OCI-LY7 (cell line): ENCODE measurements around the gene LCN6. TPM values are rescaled to one million over a fixed set of nuclear protein-coding genes. Genes with fewer than 3 reads are reported as not detected.

ENCODE experiments used
- BruUV-seq: library from RNA; stranded (reverse); fragments of 400-500 nt; replicated peaks from 2 replicates; lab custom pipeline; 2021; lab: Mats Ljungman, UMichigan
- CTCF ChIA-PET: fragments of 300-600 bp; sonication (Branson Sonifier 250); formaldehyde crosslinking; loops from one replicate; lab custom pipeline; 2022; ENCODE audit warnings: antibody characterized with exemption; ENCODE audit not compliant: unreplicated experiment; lab: Charles Lee
- POLR2A ChIA-PET: fragments of 300-600 bp; sonication (Branson Sonifier 250); formaldehyde crosslinking; loops from one replicate; lab custom pipeline; 2022; ENCODE audit warnings: antibody characterized with exemption; lab: Charles Lee
- DNase-seq: peaks from one replicate; pipeline ENCODE4 v3.0.0-alpha.2; 2015; ENCODE audit warnings: low spot score
- H2AFZ ChIP-seq: fragments of 200-600 bp; sonication (generic), shearing (Covaris generic); 2 replicates; pipeline ENCODE4 v1.6.1; 2014; ENCODE audit warnings: mild to moderate bottlenecking, antibody characterized with exemption, low read length, moderate library complexity
- H3K27ac ChIP-seq: fragments of 200-600 bp; sonication (generic); 2 replicates; pipeline ENCODE4 v1.5.1; 2014; ENCODE audit warnings: mixed run types, low read depth, mild to moderate bottlenecking, moderate library complexity, low read length, inconsistent platforms; ENCODE audit not compliant: poor library complexity, severe bottlenecking
- H3K36me3 ChIP-seq: fragments of 200-600 bp; sonication (generic); 2 replicates; pipeline ENCODE4 v1.6.1; 2014; ENCODE audit warnings: mild to moderate bottlenecking, antibody characterized with exemption, low read length, moderate library complexity, mixed read lengths; ENCODE audit not compliant: insufficient read depth
- H3K4me1 ChIP-seq: fragments of 200-600 bp; sonication (generic); 2 replicates; pipeline ENCODE4 v1.5.1; 2014; ENCODE audit warnings: mild to moderate bottlenecking, low read length; ENCODE audit not compliant: insufficient read depth, poor library complexity, severe bottlenecking
- H3K4me2 ChIP-seq: fragments of 200-600 bp; sonication (generic); 2 replicates; pipeline ENCODE4 v1.6.1; 2014; ENCODE audit warnings: mild to moderate bottlenecking, low read length
- H3K4me3 ChIP-seq: fragments of 200-600 bp; sonication (generic); 2 replicates; pipeline ENCODE4 v1.5.1; 2014; ENCODE audit warnings: mild to moderate bottlenecking, low read depth, low read length; ENCODE audit not compliant: poor library complexity, severe bottlenecking
- H3K79me2 ChIP-seq: fragments of 200-600 bp; sonication (generic); 2 replicates; pipeline ENCODE4 v1.6.1; 2016; ENCODE audit warnings: low read depth, mild to moderate bottlenecking, low read length, moderate library complexity, mixed read lengths; ENCODE audit not compliant: insufficient read depth
- H3K9me2 ChIP-seq: fragments of 200-600 bp; sonication (generic); 2 replicates; pipeline ENCODE4 v1.6.1; 2016; ENCODE audit warnings: mild to moderate bottlenecking, low read length, mixed read lengths; ENCODE audit not compliant: insufficient read depth
- H3K9me3 ChIP-seq: fragments of 200-600 bp; sonication (generic); 2 replicates; pipeline ENCODE4 v1.6.1; 2014; ENCODE audit warnings: mild to moderate bottlenecking, mixed run types, low read length, mixed read lengths
- H4K20me1 ChIP-seq: fragments of 200-600 bp; sonication (generic); 2 replicates; pipeline ENCODE4 v1.6.1; 2014; ENCODE audit warnings: mild to moderate bottlenecking, antibody characterized with exemption, low read length, moderate library complexity, mixed read lengths; ENCODE audit not compliant: insufficient read depth
- CTCF ChIP-seq: fragments of 200-600 bp; sonication (generic); conservative IDR thresholded peaks from 2 replicates; pipeline ENCODE4 v1.5.1; 2014; ENCODE audit warnings: mild to moderate bottlenecking, antibody characterized with exemption, low read length, moderate library complexity, mixed read lengths
- EZH2phosphoT487 ChIP-seq: fragments of 200-600 bp; sonication (generic); IDR thresholded peaks from 2 replicates; pipeline ENCODE4 v1.6.1; 2018; ENCODE audit warnings: low read depth, borderline replicate concordance, mild to moderate bottlenecking, mixed run types, antibody characterized with exemption, low read length, moderate library complexity, mixed read lengths
- intact Hi-C: fragments of 100-400 bp; cut with micrococcal nuclease; formaldehyde crosslinking; loops from one replicate; pipeline ENCODE4 v1.10.0; 2022; ENCODE audit not compliant: unreplicated experiment
- total RNA-seq, 2 experiments: library from RNA; depleted of rRNA in 1 of 2; stranded (reverse); fragments of >200 nt in 1 of 2; shearing (Covaris generic) in 1 of 2; gene quantifications; 2 replicates each; pipeline ENCODE4 v1.2.3, GENCODE V29; 2014 to 2022

Gene LCN6
- total RNA-seq, 2 experiments from 2014 or later: not detected

DNA sequence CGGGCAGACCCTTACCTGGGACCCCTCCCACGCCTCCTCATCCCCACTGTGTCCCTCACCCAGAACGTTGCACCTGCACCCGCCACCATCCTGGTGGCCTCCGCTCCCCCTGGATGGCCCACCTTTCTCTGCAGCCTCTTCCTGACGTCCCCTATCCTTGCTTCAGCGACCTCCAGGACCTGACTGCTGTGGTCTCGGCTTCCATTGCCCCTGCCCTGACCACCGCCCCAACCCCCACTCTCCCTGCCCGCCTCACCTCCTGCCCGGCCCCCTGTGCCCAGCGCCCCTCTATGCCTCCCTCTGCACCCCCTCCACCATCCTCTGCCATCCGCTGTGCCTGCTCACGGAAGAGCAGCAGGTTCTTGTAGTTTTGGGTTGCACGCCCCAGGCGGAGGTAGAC, 7.8 kb downstream of the LCN6 start:
- BruUV-seq: no TSS peak
- peaks cover 6% of the 10 kb centered on the region for H3K4me1 ChIP-seq
- ChIA-PET CTCF (no interaction called here), POLR2A (no interaction called here)
- H3K27ac ChIP-seq: no peak overlapping the region
- no peak for TF ChIP-seq EZH2phosphoT487
- no peak for TF ChIP-seq CTCF
- H3K9me3 ChIP-seq: no peaks in the 10 kb centered on the region
- intact Hi-C loops: no loop called here
- H3K4me3 ChIP-seq: no peak overlapping the region
- no peak overlapping the region for H3K4me2 ChIP-seq
- no peaks in the 10 kb centered on the region for H4K20me1 ChIP-seq
- no peaks in the 10 kb centered on the region for H3K79me2 ChIP-seq
- H2AFZ ChIP-seq: no peak overlapping the region
- no peaks in the 10 kb centered on the region for H3K36me3 ChIP-seq
- DNase-seq: no peak
- no peaks in the 10 kb centered on the region for H3K9me2 ChIP-seq

DNA sequence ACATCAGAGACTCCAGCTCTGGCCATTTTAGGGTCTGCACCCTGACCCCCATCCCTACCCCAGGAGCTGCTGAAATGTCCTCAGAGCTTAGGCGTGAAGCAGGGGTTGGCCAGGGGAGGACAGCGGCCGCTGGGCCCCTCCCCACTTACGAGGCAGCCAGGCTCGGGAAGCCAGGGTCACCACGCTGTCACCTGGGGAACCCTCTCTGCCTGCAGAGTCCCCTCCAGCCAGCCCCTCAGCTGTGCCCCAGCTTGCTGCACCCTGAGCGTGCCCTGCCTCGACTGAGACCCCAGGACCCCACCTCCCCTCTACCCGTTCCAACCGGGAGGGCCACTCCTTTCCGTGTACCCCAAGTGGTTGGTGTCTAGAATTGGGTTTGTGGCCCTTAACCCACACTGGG, 8.3 kb downstream of the LCN6 start:
- intact Hi-C loops: no loop called here
- Histone ChIP-seq H3K4me1 (peaks cover 6% of the 10 kb centered on the region), H3K4me3 (no peak overlapping the region), H4K20me1 (no peaks in the 10 kb centered on the region), H3K79me2 (no peaks in the 10 kb centered on the region), H3K27ac (no peak overlapping the region), H3K9me2 (no peaks in the 10 kb centered on the region), H2AFZ (no peak overlapping the region), H3K36me3 (no peaks in the 10 kb centered on the region), H3K9me3 (no peaks in the 10 kb centered on the region), H3K4me2 (no peak overlapping the region)
- BruUV-seq: no TSS peak
- ChIA-PET POLR2A (no interaction called here), CTCF (no interaction called here)
- DNase-seq: no peak
- TF ChIP-seq CTCF: no peak
- no peak for TF ChIP-seq EZH2phosphoT487

- H2AFZ ChIP-seq: no peak overlapping the region
- no peaks in the 10 kb centered on the region for H4K20me1 ChIP-seq
- POLR2A ChIA-PET: no interaction called here
- DNase-seq: no peak
- peaks cover 6% of the 10 kb centered on the region for H3K4me1 ChIP-seq
- intact Hi-C loops: no loop called here
- H3K79me2 ChIP-seq: no peaks in the 10 kb centered on the region
- no peaks in the 10 kb centered on the region for H3K36me3 ChIP-seq
- TF ChIP-seq EZH2phosphoT487: no peak
- no peak for TF ChIP-seq CTCF
- no peaks in the 10 kb centered on the region for H3K9me2 ChIP-seq
- no TSS peak for BruUV-seq
- CTCF ChIA-PET: no interaction called here
- H3K27ac ChIP-seq: no peak overlapping the region
- H3K9me3 ChIP-seq: no peaks in the 10 kb centered on the region
- no peak overlapping the region for H3K4me3 ChIP-seq
- H3K4me2 ChIP-seq: no peak overlapping the region
Measured at GRCh38 chr9:136739509-136739908, 8.8 kb downstream of the LCN6 start.
